ENCODE measurements around the gene CYTH1. TPM values are rescaled to one million over a fixed set of nuclear protein-coding genes. Genes with fewer than 3 reads are reported as not detected.
"Not testable (repeated sequence)": the region's sequence is repeated elsewhere in the genome, so short reads cannot be mapped to it uniquely, and the experiment has no call there.

Gene CYTH1
- total and polyA plus RNA-seq, 7 donors = 18.7 to 40.4 (median 29.8) TPM

DNA sequence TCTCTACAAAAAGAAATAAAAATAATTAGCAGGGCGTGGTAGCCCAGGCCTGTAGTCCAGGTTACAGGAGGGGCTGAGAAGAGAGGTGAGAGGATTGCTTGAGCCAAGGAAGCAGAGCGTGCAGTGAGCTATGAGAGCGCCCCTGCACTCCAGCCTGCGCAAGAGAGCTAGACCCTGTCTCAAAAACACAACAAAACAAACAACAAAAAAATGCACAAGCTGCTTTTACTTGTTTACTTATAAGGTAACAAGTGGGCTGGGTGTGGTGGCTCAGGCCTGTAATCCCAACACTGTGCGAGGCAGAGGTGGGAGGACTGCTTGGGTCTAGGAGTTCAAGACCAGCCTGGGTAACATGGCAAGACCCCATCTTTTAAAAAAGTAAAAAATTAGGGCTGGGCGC lies 1.7 kb downstream of the CYTH1 start:
- 87 to 92% (median 91%) methylated on average over 6 of the region's 6 CpGs for WGBS, 3 donors
- DNase-seq (no peak), ATAC-seq (no peak)
- TF ChIP-seq, protein P1, sequence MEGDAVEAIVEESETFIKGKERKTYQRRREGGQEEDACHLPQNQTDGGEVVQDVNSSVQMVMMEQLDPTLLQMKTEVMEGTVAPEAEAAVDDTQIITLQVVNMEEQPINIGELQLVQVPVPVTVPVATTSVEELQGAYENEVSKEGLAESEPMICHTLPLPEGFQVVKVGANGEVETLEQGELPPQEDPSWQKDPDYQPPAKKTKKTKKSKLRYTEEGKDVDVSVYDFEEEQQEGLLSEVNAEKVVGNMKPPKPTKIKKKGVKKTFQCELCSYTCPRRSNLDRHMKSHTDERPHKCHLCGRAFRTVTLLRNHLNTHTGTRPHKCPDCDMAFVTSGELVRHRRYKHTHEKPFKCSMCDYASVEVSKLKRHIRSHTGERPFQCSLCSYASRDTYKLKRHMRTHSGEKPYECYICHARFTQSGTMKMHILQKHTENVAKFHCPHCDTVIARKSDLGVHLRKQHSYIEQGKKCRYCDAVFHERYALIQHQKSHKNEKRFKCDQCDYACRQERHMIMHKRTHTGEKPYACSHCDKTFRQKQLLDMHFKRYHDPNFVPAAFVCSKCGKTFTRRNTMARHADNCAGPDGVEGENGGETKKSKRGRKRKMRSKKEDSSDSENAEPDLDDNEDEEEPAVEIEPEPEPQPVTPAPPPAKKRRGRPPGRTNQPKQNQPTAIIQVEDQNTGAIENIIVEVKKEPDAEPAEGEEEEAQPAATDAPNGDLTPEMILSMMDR (IDR thresholded peaks at IDR 0.05) = no peak
- H3K27me3 ChIP-seq (ENCODE audit: insufficient read depth in 3 of 3, low read length in 2 of 3) = no peaks in the 10 kb centered on the region
- peak overlapping the region; percentile 92 for H3K27ac ChIP-seq
- H3K9me3 ChIP-seq = no peaks in the 10 kb centered on the region
- H3K36me3 ChIP-seq (ENCODE audit: insufficient read depth in 1 of 2, low read depth in 1 of 2) = no peaks in the 10 kb centered on the region
- intact Hi-C loops (cut with DNase I) = loop anchor here (5.0 kb wide), 3 partner anchors 43 to 63 kb away; no protein-coding TSS in a partner anchor
- peak overlapping the region; percentile 95 for H3K4me3 ChIP-seq
- peaks cover 29% of the 10 kb centered on the region for H3K4me1 ChIP-seq

DNA sequence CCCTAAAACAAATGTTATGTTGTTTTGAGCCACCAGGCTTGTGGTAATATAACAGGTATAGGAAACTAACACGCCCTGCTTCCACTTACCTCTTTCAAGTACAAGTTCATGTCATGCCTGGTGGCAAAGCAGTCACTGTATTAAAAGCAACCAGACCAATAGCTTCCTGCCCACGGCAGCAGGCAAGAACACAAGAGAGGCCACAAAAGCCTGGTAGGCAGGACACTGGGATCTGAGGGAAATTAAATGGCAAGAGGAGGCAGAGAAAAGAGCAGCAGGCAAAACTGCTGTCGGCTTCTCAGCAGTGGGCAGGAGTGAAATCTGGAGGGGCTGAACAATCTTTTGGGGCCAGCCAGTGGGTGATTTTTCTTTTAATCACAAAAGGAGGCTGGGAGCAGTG lies 2.2 kb downstream of the CYTH1 start:
- TF ChIP-seq, protein P1 (IDR thresholded peaks at IDR 0.05) = no peak
- Histone ChIP-seq H3K27ac (peak overlapping the region; percentile 92), H3K4me1 (peaks cover 34% of the 10 kb centered on the region), H3K4me3 (peak overlapping the region; percentile 95), H3K36me3 (ENCODE audit: insufficient read depth in 1 of 2, low read depth in 1 of 2) (no peaks in the 10 kb centered on the region), H3K27me3 (ENCODE audit: insufficient read depth in 3 of 3, low read length in 2 of 3) (no peaks in the 10 kb centered on the region), H3K9me3 (no peaks in the 10 kb centered on the region)
- intact Hi-C loops (cut with DNase I) = loop anchor here (5.0 kb wide), 3 partner anchors 43 to 63 kb away; no protein-coding TSS in a partner anchor
- ATAC-seq (no peak), DNase-seq (no peak)
- WGBS, 3 donors = 51 to 66% (median 53%) methylated on average over 3 of the region's 3 CpGs

DNA sequence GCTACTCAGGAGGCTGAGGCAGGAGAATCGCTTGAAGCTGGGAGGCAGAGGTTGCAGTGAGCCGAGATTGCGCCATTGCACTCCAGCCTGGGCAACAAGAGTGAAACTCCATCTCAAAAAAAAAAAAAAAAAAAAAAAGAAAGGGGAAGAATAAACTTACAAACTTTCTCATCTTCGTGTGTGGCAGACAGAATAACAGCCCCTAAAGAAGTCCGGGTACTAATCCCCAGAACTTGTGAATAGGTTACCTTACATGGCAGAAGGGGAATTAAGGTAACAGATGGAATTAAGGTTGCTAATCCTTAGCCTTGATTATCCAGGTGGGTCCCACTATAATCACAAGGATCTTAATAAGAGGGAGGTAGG lies 2.8 kb downstream of the CYTH1 start:
- Histone ChIP-seq H3K4me3 (peak overlapping the region; percentile 95), H3K27ac (peak overlapping the region; percentile 92)

DNA sequence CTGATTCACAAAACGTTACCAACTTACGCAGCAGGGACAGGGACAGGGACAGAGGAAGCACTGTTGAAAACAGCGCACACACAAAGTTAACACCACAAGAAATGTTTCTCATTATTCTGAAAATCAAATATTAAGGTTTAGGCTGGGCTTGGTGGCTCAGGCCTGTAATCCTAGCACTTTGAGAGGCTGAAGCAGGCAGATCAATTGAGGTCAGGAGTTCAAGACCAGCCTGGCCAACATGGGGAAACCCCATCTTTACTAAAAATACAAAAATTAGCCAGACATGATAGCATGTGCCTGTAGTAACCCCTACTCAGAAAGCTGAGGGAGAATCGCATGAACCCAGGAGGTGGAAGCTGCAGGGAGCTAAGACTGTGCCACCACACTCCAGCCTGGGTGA lies 4.2 kb downstream of the CYTH1 start:
- no peak for DNase-seq
- H3K27ac ChIP-seq = no peak overlapping the region
- WGBS, 3 donors = 92 to 96% (median 94%) methylated on average over 4 of the region's 4 CpGs
- no peak overlapping the region for H3K4me3 ChIP-seq
- no peaks in the 10 kb centered on the region for H3K36me3 ChIP-seq (ENCODE audit: insufficient read depth in 1 of 2, low read depth in 1 of 2)
- no peaks in the 10 kb centered on the region for H3K27me3 ChIP-seq (ENCODE audit: insufficient read depth in 3 of 3, low read length in 2 of 3)
- no peak for ATAC-seq
- TF ChIP-seq, protein P1 (IDR thresholded peaks at IDR 0.05) = no peak
- no peaks in the 10 kb centered on the region for H3K9me3 ChIP-seq
- H3K4me1 ChIP-seq = peaks cover 47% of the 10 kb centered on the region
- intact Hi-C loops (cut with DNase I) = no loop called here

More for the DNA sequence above, 2.8 kb downstream of the CYTH1 start:
- ATAC-seq; intact Hi-C loops (cut with DNase I); H3K36me3 ChIP-seq (ENCODE audit: insufficient read depth in 1 of 2, low read depth in 1 of 2); H3K27me3 ChIP-seq (ENCODE audit: insufficient read depth in 3 of 3, low read length in 2 of 3); H3K9me3 ChIP-seq; DNase-seq: not testable (repeated sequence)
- H3K4me1 ChIP-seq = peaks cover 40% of the 10 kb centered on the region
- WGBS, 3 donors = 81 to 83% (median 81%) methylated on average over 5 of the region's 5 CpGs

DNA sequence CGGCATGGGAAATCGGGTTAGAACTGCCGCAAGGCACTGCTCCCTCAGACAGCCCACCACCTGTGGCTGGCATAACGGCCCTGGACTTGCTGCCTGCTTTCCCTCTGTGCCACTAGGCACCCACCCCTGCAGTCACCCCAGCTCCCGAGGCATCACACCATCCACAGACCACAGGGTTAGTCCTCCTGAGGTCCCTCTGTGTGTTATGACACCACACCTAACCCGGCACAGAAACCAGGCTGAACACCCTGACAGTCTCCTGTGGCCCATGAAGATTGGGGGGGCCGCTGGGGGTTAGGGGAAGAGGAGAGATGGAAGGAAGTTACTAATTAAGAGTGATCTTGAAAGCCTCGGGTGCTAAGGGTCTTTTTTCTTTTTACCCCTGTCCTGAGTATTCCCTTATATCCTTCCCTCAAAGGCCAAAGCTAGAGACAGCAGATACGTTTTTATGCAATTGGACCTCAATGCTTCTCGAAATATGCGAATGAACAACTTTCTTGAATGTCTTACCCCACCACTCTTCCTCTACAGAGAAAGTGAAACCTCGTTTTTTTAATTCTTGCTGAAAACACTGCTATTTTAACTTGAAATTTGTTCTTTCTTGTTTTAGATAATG lies 7.0 kb downstream of the CYTH1 start:
- peak in 3 of 4 donors; percentile 34 to 43 (median 40) for ATAC-seq
- peak overlapping the region; percentile 60 for H3K27ac ChIP-seq
- intact Hi-C loops (cut with DNase I) = no loop called here
- no peaks in the 10 kb centered on the region for H3K36me3 ChIP-seq (ENCODE audit: insufficient read depth in 1 of 2, low read depth in 1 of 2)
- TF ChIP-seq, protein P1 (IDR thresholded peaks at IDR 0.05) = no peak
- H3K4me3 ChIP-seq = peak overlapping the region; percentile 34
- no peak for DNase-seq
- H3K9me3 ChIP-seq = no peaks in the 10 kb centered on the region
- no peaks in the 10 kb centered on the region for H3K27me3 ChIP-seq (ENCODE audit: insufficient read depth in 3 of 3, low read length in 2 of 3)
- H3K4me1 ChIP-seq = peaks cover 37% of the 10 kb centered on the region
- WGBS, 3 donors = 66 to 74% (median 68%) methylated on average over 12 of the region's 12 CpGs
